Suprapubic skin (tissue), 4 donors: ENCODE measurements around the gene ITFG2.
"Not testable (repeated sequence)": the region's sequence is repeated elsewhere in the genome, so short reads cannot be mapped to it uniquely, and the experiment has no call there.

Experiments used
- CTCF ChIP-seq, 2 donors: fragments of 200-600 bp in 1 of 2; fragments of 450-650 bp in 1 of 2; sonication (generic) in 1 of 2; IDR thresholded peaks; one replicate each; pipeline ENCODE4 v1.5.1; 2016 to 2019; ENCODE audit warnings: antibody characterized with exemption in 2 of 2, mild to moderate bottlenecking in 1 of 2, moderate library complexity in 1 of 2
- POLR2A ChIP-seq, 2 donors: fragments of 450-650 bp; IDR thresholded peaks; one replicate each; pipeline ENCODE4 v1.6.1; 2017; ENCODE audit warnings: antibody characterized with exemption in 2 of 2, mild to moderate bottlenecking in 2 of 2, moderate library complexity in 2 of 2
- POLR2AphosphoS5 ChIP-seq, 3 donors: sonication (generic); formaldehyde crosslinking; IDR thresholded peaks; one replicate each; pipeline ENCODE4 v1.6.1; 2017; ENCODE audit warnings: antibody characterized with exemption in 3 of 3

DNA sequence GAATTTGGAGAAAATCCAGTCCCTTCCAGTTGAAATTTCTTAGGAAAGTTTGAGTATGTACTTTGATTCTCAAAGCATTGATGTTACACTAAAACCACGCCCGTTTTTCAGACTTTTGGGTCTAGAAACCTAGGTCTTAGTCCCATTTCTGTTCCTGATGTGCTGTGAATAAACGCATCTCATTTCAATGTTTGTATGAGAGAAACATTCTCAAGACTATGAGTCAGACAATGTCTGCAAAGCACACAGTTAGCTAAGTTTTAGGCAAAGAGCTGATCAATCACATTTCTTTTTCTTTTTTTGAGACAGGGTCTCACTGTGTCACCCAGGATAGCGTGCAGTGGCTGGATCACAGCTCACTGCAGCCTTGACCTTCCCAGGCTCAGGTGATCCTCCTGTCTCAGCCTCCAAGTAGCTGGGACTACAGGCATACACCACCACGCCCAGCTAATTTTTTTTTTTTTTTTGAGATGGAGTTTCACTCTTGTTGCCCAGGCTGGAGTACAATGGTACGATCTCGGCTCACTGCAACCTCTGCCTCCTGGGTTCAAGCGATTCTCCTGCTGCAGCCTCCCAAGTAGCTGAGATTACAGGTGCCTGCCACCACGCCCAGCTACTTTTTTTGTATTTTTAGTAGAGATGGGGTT lies 56.6 kb downstream of the ITFG2 start:
- not testable (repeated sequence) for TF ChIP-seq POLR2A, CTCF, POLR2AphosphoS5 (IDR thresholded peaks at IDR 0.05)
